Neural progenitor cell (in vitro differentiated cells): Measurements from ENCODE around the gene RELN.

Experiments
- EZH2 ChIP-seq: fragments of 200-600 bp; sonication (generic); IDR thresholded peaks from 2 replicates; pipeline ENCODE4 v1.6.1; 2017; ENCODE audit warnings: antibody characterized with exemption, mild to moderate bottlenecking, moderate library complexity
- EZH2phosphoT487 ChIP-seq: fragments of 200-600 bp; sonication (generic); IDR thresholded peaks from 2 replicates; pipeline ENCODE4 v1.6.1; 2017; ENCODE audit warnings: antibody characterized with exemption
- TF ChIP-seq, protein P1 (sequence below): fragments of 200-600 bp; sonication (generic); IDR thresholded peaks from 2 replicates; pipeline ENCODE4 v1.5.1; 2017; ENCODE audit warnings: antibody characterized with exemption, mild to moderate bottlenecking

DNA sequence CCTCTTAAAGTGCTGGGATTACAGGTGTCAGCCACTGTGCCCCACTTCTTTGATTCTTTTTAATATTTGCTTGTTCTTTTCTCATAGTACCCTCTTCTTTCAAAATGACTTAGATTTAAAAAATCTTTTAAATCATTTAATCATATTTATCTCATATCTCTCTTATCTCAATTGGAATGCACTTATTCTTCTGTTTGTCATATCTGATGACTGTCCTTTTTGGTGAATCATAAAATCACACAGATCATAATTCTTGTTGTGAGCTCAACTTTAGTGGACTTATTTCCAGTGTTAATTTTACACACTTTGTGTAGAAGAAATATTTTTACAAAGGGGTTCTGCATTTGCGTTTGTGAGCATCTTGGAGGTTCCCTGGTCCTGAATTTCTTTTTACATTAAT is 323.1 kb downstream of the RELN start:
- TF ChIP-seq EZH2 (no peak), EZH2phosphoT487 (no peak)
- TF ChIP-seq, protein P1, sequence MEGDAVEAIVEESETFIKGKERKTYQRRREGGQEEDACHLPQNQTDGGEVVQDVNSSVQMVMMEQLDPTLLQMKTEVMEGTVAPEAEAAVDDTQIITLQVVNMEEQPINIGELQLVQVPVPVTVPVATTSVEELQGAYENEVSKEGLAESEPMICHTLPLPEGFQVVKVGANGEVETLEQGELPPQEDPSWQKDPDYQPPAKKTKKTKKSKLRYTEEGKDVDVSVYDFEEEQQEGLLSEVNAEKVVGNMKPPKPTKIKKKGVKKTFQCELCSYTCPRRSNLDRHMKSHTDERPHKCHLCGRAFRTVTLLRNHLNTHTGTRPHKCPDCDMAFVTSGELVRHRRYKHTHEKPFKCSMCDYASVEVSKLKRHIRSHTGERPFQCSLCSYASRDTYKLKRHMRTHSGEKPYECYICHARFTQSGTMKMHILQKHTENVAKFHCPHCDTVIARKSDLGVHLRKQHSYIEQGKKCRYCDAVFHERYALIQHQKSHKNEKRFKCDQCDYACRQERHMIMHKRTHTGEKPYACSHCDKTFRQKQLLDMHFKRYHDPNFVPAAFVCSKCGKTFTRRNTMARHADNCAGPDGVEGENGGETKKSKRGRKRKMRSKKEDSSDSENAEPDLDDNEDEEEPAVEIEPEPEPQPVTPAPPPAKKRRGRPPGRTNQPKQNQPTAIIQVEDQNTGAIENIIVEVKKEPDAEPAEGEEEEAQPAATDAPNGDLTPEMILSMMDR, result no peak
